Naive B cell (primary cell): ENCODE results near the gene MRNIP. TPM values are rescaled to one million over a fixed set of nuclear protein-coding genes. Genes with fewer than 3 reads are reported as not detected.

Experiments used
- polyA plus RNA-seq, 6 donors: library from polyadenylated mRNA; unstranded; fragments of 300-500 nt; fragmentation: Illumina TruSeq; gene quantifications; one replicate each; pipeline ENCODE4 v1.2.3, GENCODE V29; 2021; ENCODE audit warnings: low read depth in 6 of 6

Gene MRNIP
- polyA plus RNA-seq, 6 donors from 2014 or later, result 4.4 to 21.2 (median 16.6) TPM

Other genes starting within 250 kb of the MRNIP start
- gene HNRNPH1, start 235.1 kb downstream of the MRNIP start, polyA plus RNA-seq, result 100 to 1,000 TPM in 4 of 6 donors, 10 to 100 TPM in 2; 21.4 to 139 (median 111) TPM
- under 1 TPM in 1 of 6 donors, not detected in 5; 0.39 TPM for gene CBY3, start 177.8 kb downstream of the MRNIP start, polyA plus RNA-seq
- 100 to 1,000 TPM; 170 to 216 (median 197) TPM for gene CANX, start 159.8 kb downstream of the MRNIP start, polyA plus RNA-seq
- 1 to 10 TPM; 2.0 to 9.5 (median 3.4) TPM for gene MAML1, start 126.0 kb downstream of the MRNIP start, polyA plus RNA-seq
- gene LTC4S, start 64.8 kb downstream of the MRNIP start, polyA plus RNA-seq, result under 1 TPM in 3 of 6 donors, not detected in 3; 0.49 to 0.82 (median 0.63) TPM
- gene MGAT4B, start 52.0 kb downstream of the MRNIP start, polyA plus RNA-seq, result 10 to 100 TPM in 3 of 6 donors, 1 to 10 TPM in 3; 6.2 to 17.3 (median 9.5) TPM
- 100 to 1,000 TPM; 177 to 246 (median 194) TPM for gene SQSTM1, start 37.9 kb downstream of the MRNIP start, polyA plus RNA-seq
- 10 to 100 TPM; 12.3 to 51.2 (median 21.7) TPM for gene TBC1D9B, start 49.1 kb upstream of the MRNIP start, polyA plus RNA-seq
- gene RNF130, start 212.9 kb upstream of the MRNIP start, polyA plus RNA-seq, result 10 to 100 TPM; 20.1 to 36.1 (median 25.3) TPM